HFFc6 (cell line): ENCODE data around the gene SPHK1. TPM values are rescaled to one million over a fixed set of nuclear protein-coding genes. Genes with fewer than 3 reads are reported as not detected.
"Not testable (repeated sequence)": the region's sequence is repeated elsewhere in the genome, so short reads cannot be mapped to it uniquely, and the experiment has no call there.

Experiments
- DNase-seq: peaks from one replicate; pipeline ENCODE4 v3.0.0-alpha.2; 2018
- H3K27ac Mint-ChIP-seq: 2 replicates; pipeline ENCODE4 v1.8.0; 2020; ENCODE audit warnings: mild to moderate bottlenecking, mixed read lengths
- H3K27me3 Mint-ChIP-seq: 2 replicates; pipeline ENCODE4 v1.8.0; 2021; ENCODE audit warnings: mild to moderate bottlenecking, moderate library complexity, mixed read lengths; ENCODE audit not compliant: insufficient read depth
- H3K36me3 Mint-ChIP-seq: 2 replicates; pipeline ENCODE4 v1.8.0; 2021; ENCODE audit warnings: low read depth, mixed read lengths
- H3K4me1 Mint-ChIP-seq: 2 replicates; pipeline ENCODE4 v1.8.0; 2020; ENCODE audit warnings: low read depth, mixed read lengths
- H3K4me3 Mint-ChIP-seq: 2 replicates; pipeline ENCODE4 v1.8.0; 2020; ENCODE audit warnings: mild to moderate bottlenecking, moderate library complexity, mixed read lengths
- H3K9me3 Mint-ChIP-seq: 2 replicates; pipeline ENCODE4 v1.8.0; 2020; ENCODE audit warnings: mild to moderate bottlenecking, mixed read lengths
- total RNA-seq, 6 experiments: library from RNA; stranded (reverse); fragmentation: NEBNext Ultra II Directional; extraction: Animal tissue kit (Norgen Biotek cat#: 25700); gene quantifications; 2 replicates in 1 of 6; 3 replicates in 5 of 6; pipeline ENCODE4 v1.2.3, GENCODE V29; 2021
- TF ChIP-seq, protein P1 (sequence below): fragments of 200-600 bp; sonication (generic); IDR thresholded peaks from 2 replicates; pipeline ENCODE4 v1.5.0; 2021; ENCODE audit warnings: antibody characterized with exemption, mild to moderate bottlenecking

Gene SPHK1
- total RNA-seq, 6 experiments from 2014 or later = 53.9 to 68.1 (median 55.7) TPM

- Mint-ChIP-seq H3K36me3 (peaks cover 34% of the 10 kb centered on the region), H3K4me1 (no peaks in the 10 kb centered on the region), H3K9me3 (no peaks in the 10 kb centered on the region), H3K27ac (no peak overlapping the region), H3K27me3 (no peaks in the 10 kb centered on the region), H3K4me3 (no peak overlapping the region)
- DNase-seq = no peak
- TF ChIP-seq, protein P1, sequence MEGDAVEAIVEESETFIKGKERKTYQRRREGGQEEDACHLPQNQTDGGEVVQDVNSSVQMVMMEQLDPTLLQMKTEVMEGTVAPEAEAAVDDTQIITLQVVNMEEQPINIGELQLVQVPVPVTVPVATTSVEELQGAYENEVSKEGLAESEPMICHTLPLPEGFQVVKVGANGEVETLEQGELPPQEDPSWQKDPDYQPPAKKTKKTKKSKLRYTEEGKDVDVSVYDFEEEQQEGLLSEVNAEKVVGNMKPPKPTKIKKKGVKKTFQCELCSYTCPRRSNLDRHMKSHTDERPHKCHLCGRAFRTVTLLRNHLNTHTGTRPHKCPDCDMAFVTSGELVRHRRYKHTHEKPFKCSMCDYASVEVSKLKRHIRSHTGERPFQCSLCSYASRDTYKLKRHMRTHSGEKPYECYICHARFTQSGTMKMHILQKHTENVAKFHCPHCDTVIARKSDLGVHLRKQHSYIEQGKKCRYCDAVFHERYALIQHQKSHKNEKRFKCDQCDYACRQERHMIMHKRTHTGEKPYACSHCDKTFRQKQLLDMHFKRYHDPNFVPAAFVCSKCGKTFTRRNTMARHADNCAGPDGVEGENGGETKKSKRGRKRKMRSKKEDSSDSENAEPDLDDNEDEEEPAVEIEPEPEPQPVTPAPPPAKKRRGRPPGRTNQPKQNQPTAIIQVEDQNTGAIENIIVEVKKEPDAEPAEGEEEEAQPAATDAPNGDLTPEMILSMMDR = no peak
Measured at GRCh38 chr17:76343106-76343505, 41.3 kb upstream of the SPHK1 start.

DNA sequence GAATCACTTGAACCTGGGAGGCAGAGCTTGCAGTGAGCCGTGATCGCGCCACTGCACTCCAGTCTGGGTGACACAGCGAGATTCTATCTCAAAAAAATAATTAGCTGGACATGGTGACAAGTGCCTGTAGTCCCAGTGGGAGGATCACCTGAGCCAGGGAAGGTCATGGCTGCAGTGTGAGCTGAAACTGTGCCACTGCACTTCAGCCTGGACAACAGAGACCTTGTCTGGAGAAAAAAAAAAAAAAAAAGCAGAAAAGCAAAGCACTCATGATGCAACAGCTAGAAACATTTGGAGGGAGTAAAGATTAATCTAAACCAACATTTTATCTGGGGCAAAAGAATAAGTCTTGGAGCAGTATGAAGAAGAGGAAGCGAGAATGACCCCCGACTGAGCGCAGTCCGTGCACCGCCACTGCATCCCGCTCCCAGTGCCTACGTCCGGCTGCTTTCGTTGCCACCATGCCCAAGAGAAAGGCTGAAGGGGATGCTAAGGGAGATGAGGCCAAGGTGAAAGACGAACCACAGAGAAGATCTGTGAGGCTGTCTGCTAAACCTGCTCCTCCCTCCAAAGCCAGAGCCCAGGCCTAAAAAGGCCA lies 38.9 kb upstream of the SPHK1 start:
- Mint-ChIP-seq H3K27me3 (no peaks in the 10 kb centered on the region), H3K36me3 (peaks cover 29% of the 10 kb centered on the region), H3K4me3 (no peak overlapping the region), H3K27ac (peak overlapping the region; percentile 11; the same call in 1 of the 2 replicates), H3K4me1 (no peaks in the 10 kb centered on the region), H3K9me3 (no peaks in the 10 kb centered on the region)
- TF ChIP-seq, protein P1 = no peak
- DNase-seq = no peak

DNA sequence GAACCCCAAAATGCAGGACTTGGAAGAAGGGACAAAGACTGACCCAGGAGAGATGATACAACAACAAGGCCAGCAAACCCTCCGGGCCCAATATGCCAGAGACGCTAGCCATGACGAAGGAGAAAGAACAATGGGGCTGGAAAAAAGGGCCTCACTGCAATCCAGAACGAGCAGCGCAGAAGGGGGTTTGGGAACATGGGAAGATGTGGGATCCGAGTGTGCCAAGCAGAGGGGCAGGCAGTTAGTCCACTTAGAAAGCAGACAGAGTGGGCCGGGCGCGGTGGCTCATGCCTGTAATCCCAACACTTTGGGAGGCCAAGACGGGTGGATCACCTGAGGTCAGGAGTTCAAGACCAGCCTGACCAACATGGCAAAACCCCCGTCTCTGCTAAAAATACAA lies 37.5 kb upstream of the SPHK1 start:
- not testable (repeated sequence) for H3K27me3 Mint-ChIP-seq, H3K9me3 Mint-ChIP-seq, H3K4me1 Mint-ChIP-seq, DNase-seq, H3K4me3 Mint-ChIP-seq, H3K27ac Mint-ChIP-seq
- peaks cover 23% of the 10 kb centered on the region for H3K36me3 Mint-ChIP-seq

GRCh38 chr17:76350463-76350862 lies 33.9 kb upstream of the SPHK1 start:
- DNase-seq = no peak
- Mint-ChIP-seq H3K9me3 (no peaks in the 10 kb centered on the region), H3K4me1 (peaks cover 25% of the 10 kb centered on the region), H3K4me3 (no peak overlapping the region), H3K27me3 (no peaks in the 10 kb centered on the region; the same call in 1 of the 2 replicates), H3K27ac (no peak overlapping the region), H3K36me3 (peaks cover 16% of the 10 kb centered on the region)
- TF ChIP-seq, protein P1 = no peak

DNA sequence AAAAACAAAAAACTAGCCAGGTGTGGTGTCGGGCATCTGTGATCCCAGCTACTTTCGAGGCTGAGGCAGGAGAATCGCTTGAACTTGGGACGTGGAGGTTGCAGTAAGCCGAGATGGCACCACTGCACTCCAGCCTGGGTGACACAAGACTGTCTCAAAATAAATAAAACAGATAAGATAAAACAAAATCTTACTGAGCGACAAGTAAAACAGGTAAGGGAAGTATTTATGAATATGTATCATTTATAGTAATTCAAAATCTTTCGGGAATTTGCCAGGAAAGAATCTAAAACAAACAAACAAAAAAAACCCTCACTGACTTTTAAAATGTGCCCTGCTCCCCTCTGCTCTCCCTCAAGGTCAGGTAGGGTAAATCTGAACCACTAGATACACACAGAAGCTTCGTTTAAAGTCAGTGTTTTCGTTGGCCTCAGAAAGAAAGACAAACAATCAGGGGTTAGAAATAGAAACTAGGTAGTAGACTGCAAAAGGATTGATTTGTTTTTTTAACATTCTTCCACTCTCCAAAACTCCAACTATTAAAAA lies 32.8 kb upstream of the SPHK1 start:
- TF ChIP-seq, protein P1 = no peak
- no peak for DNase-seq
- H3K27ac Mint-ChIP-seq = peak overlapping the region; percentile 67
- no peaks in the 10 kb centered on the region; the same call in 1 of the 2 replicates for H3K27me3 Mint-ChIP-seq
- peak overlapping the region; percentile 97; the same call in 1 of the 2 replicates for H3K4me3 Mint-ChIP-seq
- H3K36me3 Mint-ChIP-seq = peaks cover 10% of the 10 kb centered on the region
- no peaks in the 10 kb centered on the region for H3K9me3 Mint-ChIP-seq
- peaks cover 25% of the 10 kb centered on the region for H3K4me1 Mint-ChIP-seq

DNA sequence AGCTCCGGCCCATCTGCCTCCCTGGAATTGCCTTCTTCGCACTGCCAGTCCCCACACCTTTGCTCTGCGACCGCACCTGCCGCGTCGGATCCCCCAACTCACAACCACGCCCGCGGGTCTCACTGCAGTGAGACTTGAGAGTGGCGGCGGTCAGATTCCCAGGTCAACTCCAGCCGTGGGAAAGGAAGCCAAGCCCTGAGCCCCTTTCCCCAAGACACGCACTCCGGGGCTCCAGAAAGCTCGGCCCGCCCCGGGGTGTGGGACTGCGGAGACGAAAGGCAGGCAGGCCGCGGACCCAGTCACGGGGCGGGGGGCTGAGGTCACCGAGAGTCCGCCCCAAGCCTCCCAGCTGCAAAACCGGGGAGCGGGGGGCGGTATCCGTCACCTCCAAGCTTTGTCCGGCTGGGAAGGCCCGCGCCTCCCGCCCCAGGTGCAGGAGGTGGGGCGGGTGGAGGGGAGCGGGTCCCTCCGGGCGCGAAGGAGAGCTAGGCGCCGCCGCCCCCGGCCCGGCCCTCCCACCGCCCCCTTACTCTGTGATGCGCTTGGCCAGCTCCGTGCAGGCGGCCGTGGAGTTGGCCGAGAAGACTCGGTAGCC lies 31.3 kb upstream of the SPHK1 start:
- Mint-ChIP-seq H3K27me3 (no peaks in the 10 kb centered on the region; the same call in 1 of the 2 replicates), H3K4me3 (peak overlapping the region; percentile 97), H3K27ac (peak overlapping the region; percentile 100), H3K36me3 (no peaks in the 10 kb centered on the region), H3K4me1 (peaks cover 25% of the 10 kb centered on the region), H3K9me3 (no peaks in the 10 kb centered on the region)
- DNase-seq = no peak
- TF ChIP-seq, protein P1 = no peak
